Measurements from ENCODE around the gene JOSD2. TPM values are rescaled to one million over a fixed set of nuclear protein-coding genes. Genes with fewer than 3 reads are reported as not detected.

Gene JOSD2
- total RNA-seq, 2 donors from 2014 or later = 12.1 to 13.7 TPM

- Mint-ChIP-seq H3K27ac (no peak overlapping the region), H3K36me3 (ENCODE audit: low read depth) (peaks cover 10% of the 10 kb centered on the region), H3K9me3 (peaks cover 3% of the 10 kb centered on the region), H3K4me3 (no peak overlapping the region), H3K4me1 (no peaks in the 10 kb centered on the region), H3K27me3 (ENCODE audit: insufficient read depth) (peaks cover 84% of the 10 kb centered on the region)
- Histone ChIP-seq H3K4me3 (ENCODE audit: low read length) (no peak overlapping the region), H3K9me3 (ENCODE audit: control insufficient read depth, low read length) (peaks cover 9% of the 10 kb centered on the region), H3K36me3 (ENCODE audit: control insufficient read depth, insufficient read depth, low read length) (no peaks in the 10 kb centered on the region), H3K27ac (ENCODE audit: low read depth, low read length) (no peak overlapping the region), H3K27me3 (ENCODE audit: control insufficient read depth, insufficient read depth, low read length, poor library complexity, severe bottlenecking) (peaks cover 31% of the 10 kb centered on the region), H3K9ac (ENCODE audit: extremely low read depth, low read length, poor library complexity, severe bottlenecking) (no peak overlapping the region), H3K4me1 (ENCODE audit: control insufficient read depth, insufficient read depth, low read length) (no peaks in the 10 kb centered on the region)
- DNase-seq = peak; percentile 69
- TF ChIP-seq CTCF (conservative IDR thresholded peaks at IDR 0.05) = no peak
- 28 to 57% methylated on average over 5 to 9 of the region's 12 CpGs for WGBS, 2 experiments (ENCODE audit: insufficient coverage in 1 of 2, insufficient read length in 1 of 2)
Observed at GRCh38 chr19:50492303-50493052, 18.5 kb downstream of the JOSD2 start.

GRCh38 chr19:50490991-50491472 lies 20.0 kb downstream of the JOSD2 start:
- H3K9me3 Mint-ChIP-seq = peaks cover 14% of the 10 kb centered on the region
- no peak for DNase-seq
- Histone ChIP-seq H3K27ac (ENCODE audit: low read depth, low read length) (no peak overlapping the region), H3K27me3 (ENCODE audit: control insufficient read depth, insufficient read depth, low read length, poor library complexity, severe bottlenecking) (peaks cover 33% of the 10 kb centered on the region), H3K4me3 (ENCODE audit: low read length) (no peak overlapping the region), H3K36me3 (ENCODE audit: control insufficient read depth, insufficient read depth, low read length) (peaks cover 6% of the 10 kb centered on the region), H3K9ac (ENCODE audit: extremely low read depth, low read length, poor library complexity, severe bottlenecking) (no peak overlapping the region), H3K9me3 (ENCODE audit: control insufficient read depth, low read length) (peaks cover 18% of the 10 kb centered on the region), H3K4me1 (ENCODE audit: control insufficient read depth, insufficient read depth, low read length) (no peaks in the 10 kb centered on the region)
- peaks cover 92% of the 10 kb centered on the region for H3K27me3 Mint-ChIP-seq (ENCODE audit: insufficient read depth)
- H3K4me1 Mint-ChIP-seq = no peaks in the 10 kb centered on the region
- H3K27ac Mint-ChIP-seq = no peak overlapping the region
- WGBS, 2 experiments (ENCODE audit: insufficient coverage in 1 of 2, insufficient read length in 1 of 2) = 87 to 90% methylated on average over 17 to 26 of the region's 26 CpGs
- H3K4me3 Mint-ChIP-seq = no peak overlapping the region
- TF ChIP-seq CTCF (conservative IDR thresholded peaks at IDR 0.05) = no peak
- peaks cover 20% of the 10 kb centered on the region for H3K36me3 Mint-ChIP-seq (ENCODE audit: low read depth)

GRCh38 chr19:50490411-50490811 lies 20.6 kb downstream of the JOSD2 start:
- Mint-ChIP-seq H3K27ac (no peak overlapping the region), H3K36me3 (ENCODE audit: low read depth) (peaks cover 25% of the 10 kb centered on the region), H3K4me3 (no peak overlapping the region), H3K4me1 (no peaks in the 10 kb centered on the region), H3K27me3 (ENCODE audit: insufficient read depth) (peaks cover 92% of the 10 kb centered on the region), H3K9me3 (peaks cover 21% of the 10 kb centered on the region)
- 90 to 96% methylated on average over 11 to 16 of the region's 18 CpGs for WGBS, 2 experiments (ENCODE audit: insufficient coverage in 1 of 2, insufficient read length in 1 of 2)
- Histone ChIP-seq H3K9me3 (ENCODE audit: control insufficient read depth, low read length) (peaks cover 24% of the 10 kb centered on the region), H3K36me3 (ENCODE audit: control insufficient read depth, insufficient read depth, low read length) (peaks cover 6% of the 10 kb centered on the region), H3K9ac (ENCODE audit: extremely low read depth, low read length, poor library complexity, severe bottlenecking) (no peak overlapping the region), H3K4me1 (ENCODE audit: control insufficient read depth, insufficient read depth, low read length) (no peaks in the 10 kb centered on the region), H3K27ac (ENCODE audit: low read depth, low read length) (no peak overlapping the region), H3K4me3 (ENCODE audit: low read length) (no peak overlapping the region), H3K27me3 (ENCODE audit: control insufficient read depth, insufficient read depth, low read length, poor library complexity, severe bottlenecking) (peaks cover 33% of the 10 kb centered on the region)
- TF ChIP-seq CTCF (conservative IDR thresholded peaks at IDR 0.05) = no peak
- DNase-seq = peak; percentile 39
